A549 (cell line): Measurements from ENCODE around the gene TPSB2.

Experiments
- CBX2 ChIP-seq: fragments of 200-600 bp; sonication (generic); IDR thresholded peaks from 2 replicates; pipeline ENCODE4 v1.6.1; 2016; ENCODE audit warnings: low read depth, mild to moderate bottlenecking, borderline replicate concordance
- EHMT2 ChIP-seq: fragments of 200-600 bp; sonication (generic); IDR thresholded peaks from 2 replicates; pipeline ENCODE4 v1.6.1; 2016; ENCODE audit warnings: antibody characterized with exemption, low read depth, mild to moderate bottlenecking, moderate library complexity
- EP300 ChIP-seq, 2 experiments: fragments of >200 bp; sonication (Bioruptor Twin); formaldehyde crosslinking; IDR thresholded peaks; 2 replicates in 1 of 2; 3 replicates in 1 of 2; pipeline ENCODE4 v1.6.1; 2016 to 2017
- JUNB ChIP-seq: fragments of >200 bp; sonication (Bioruptor Twin); formaldehyde crosslinking; IDR thresholded peaks from 2 replicates; pipeline ENCODE4 v1.6.1; 2016
- MYC ChIP-seq: IDR thresholded peaks from 2 replicates; pipeline ENCODE4 v1.6.1; 2012; ENCODE audit warnings: mild to moderate bottlenecking, inconsistent platforms, low read length, improper control_type of control experiment, borderline replicate concordance
- POLR2A ChIP-seq: IDR thresholded peaks from 2 replicates; pipeline ENCODE4 v1.6.1; 2012; ENCODE audit warnings: mild to moderate bottlenecking, low read length
- RAD21 ChIP-seq, 2 experiments: fragments of >200 bp in 1 of 2; sonication (Bioruptor Twin) in 1 of 2; formaldehyde crosslinking in 1 of 2; IDR thresholded peaks in 1 of 2; conservative IDR thresholded peaks in 1 of 2; 2 replicates in 1 of 2; 3 replicates in 1 of 2; pipeline ENCODE4 v1.6.1; 2012 to 2018; ENCODE audit warnings: inconsistent platforms in 1 of 2
- TF ChIP-seq, protein P1 (sequence below): fragments of >200 bp; sonication (Bioruptor Twin); formaldehyde crosslinking; IDR thresholded peaks from 3 replicates; pipeline ENCODE4 v1.5.1; 2016
- TF ChIP-seq, protein P2 (sequence below): IDR thresholded peaks from 2 replicates; pipeline ENCODE4 v1.6.1; 2012

DNA sequence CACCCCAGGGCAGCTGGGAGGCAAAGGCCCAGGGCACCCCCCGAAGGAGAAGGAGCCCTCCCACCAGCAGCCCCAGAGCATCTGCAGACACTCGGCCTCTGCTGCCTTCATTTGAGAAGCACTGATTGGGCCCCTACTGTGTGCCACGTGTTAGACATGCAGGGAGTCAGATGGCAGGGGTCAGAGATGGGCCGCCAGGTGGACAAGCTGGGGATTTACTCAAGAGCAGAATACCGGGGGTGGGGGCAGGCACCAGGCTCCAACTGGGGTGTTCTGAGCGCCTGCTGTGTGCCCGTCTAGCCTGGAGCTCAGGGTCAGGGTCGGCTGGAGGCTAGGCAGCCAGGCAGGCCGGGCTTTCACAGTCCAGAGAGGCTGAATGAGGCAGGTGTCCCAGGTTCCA is 23.7 kb downstream of the TPSB2 start:
- TF ChIP-seq CBX2 (no peak), POLR2A (no peak), RAD21 (conservative IDR thresholded peaks at IDR 0.05 in 1 of 2, IDR thresholded peaks at IDR 0.05 in 1 of 2) (no peak), EHMT2 (no peak), MYC (no peak), EP300 (IDR thresholded peaks at IDR 0.05) (no peak), JUNB (no peak)
- TF ChIP-seq, protein P1, sequence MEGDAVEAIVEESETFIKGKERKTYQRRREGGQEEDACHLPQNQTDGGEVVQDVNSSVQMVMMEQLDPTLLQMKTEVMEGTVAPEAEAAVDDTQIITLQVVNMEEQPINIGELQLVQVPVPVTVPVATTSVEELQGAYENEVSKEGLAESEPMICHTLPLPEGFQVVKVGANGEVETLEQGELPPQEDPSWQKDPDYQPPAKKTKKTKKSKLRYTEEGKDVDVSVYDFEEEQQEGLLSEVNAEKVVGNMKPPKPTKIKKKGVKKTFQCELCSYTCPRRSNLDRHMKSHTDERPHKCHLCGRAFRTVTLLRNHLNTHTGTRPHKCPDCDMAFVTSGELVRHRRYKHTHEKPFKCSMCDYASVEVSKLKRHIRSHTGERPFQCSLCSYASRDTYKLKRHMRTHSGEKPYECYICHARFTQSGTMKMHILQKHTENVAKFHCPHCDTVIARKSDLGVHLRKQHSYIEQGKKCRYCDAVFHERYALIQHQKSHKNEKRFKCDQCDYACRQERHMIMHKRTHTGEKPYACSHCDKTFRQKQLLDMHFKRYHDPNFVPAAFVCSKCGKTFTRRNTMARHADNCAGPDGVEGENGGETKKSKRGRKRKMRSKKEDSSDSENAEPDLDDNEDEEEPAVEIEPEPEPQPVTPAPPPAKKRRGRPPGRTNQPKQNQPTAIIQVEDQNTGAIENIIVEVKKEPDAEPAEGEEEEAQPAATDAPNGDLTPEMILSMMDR = no peak
- TF ChIP-seq, protein P2, sequence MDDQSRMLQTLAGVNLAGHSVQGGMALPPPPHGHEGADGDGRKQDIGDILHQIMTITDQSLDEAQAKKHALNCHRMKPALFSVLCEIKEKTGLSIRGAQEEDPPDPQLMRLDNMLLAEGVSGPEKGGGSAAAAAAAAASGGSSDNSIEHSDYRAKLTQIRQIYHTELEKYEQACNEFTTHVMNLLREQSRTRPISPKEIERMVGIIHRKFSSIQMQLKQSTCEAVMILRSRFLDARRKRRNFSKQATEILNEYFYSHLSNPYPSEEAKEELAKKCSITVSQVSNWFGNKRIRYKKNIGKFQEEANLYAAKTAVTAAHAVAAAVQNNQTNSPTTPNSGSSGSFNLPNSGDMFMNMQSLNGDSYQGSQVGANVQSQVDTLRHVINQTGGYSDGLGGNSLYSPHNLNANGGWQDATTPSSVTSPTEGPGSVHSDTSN = no peak
